Neural crest cell (in vitro differentiated cells): ENCODE data around the gene CCDC47. TPM values are rescaled to one million over a fixed set of nuclear protein-coding genes. Genes with fewer than 3 reads are reported as not detected.
"Not testable (repeated sequence)": the region's sequence is repeated elsewhere in the genome, so short reads cannot be mapped to it uniquely, and the experiment has no call there.

Source experiments
- DNase-seq: peaks from one replicate; pipeline ENCODE4 v3.0.0; 2021; ENCODE audit warnings: low read depth, mixed read lengths, low spot score
- H3K27ac Mint-ChIP-seq: one replicate; pipeline ENCODE4 v1.8.0; 2021; ENCODE audit warnings: mild to moderate bottlenecking, mixed read lengths; ENCODE audit not compliant: unreplicated experiment
- H3K27me3 Mint-ChIP-seq: 2 replicates; pipeline ENCODE4 v1.8.0; 2021; ENCODE audit warnings: low read depth, mild to moderate bottlenecking, mixed read lengths
- H3K36me3 Mint-ChIP-seq: 2 replicates; pipeline ENCODE4 v1.8.0; 2021; ENCODE audit warnings: low read depth, mild to moderate bottlenecking, mixed read lengths
- H3K4me1 Mint-ChIP-seq: 2 replicates; pipeline ENCODE4 v1.8.0; 2021; ENCODE audit warnings: mixed read lengths
- H3K4me3 Mint-ChIP-seq: one replicate; pipeline ENCODE4 v1.8.0; 2021; ENCODE audit warnings: mild to moderate bottlenecking, mixed read lengths
- H3K9me3 Mint-ChIP-seq: 2 replicates; pipeline ENCODE4 v1.8.0; 2021; ENCODE audit warnings: mixed read lengths
- CTCF ChIP-seq: fragments of 200-600 bp; sonication (generic); conservative IDR thresholded peaks from 2 replicates; pipeline ENCODE4 v1.5.0; 2021; ENCODE audit warnings: antibody characterized with exemption, mild to moderate bottlenecking
- total RNA-seq: library from RNA; stranded (reverse); gene quantifications from 2 replicates; pipeline ENCODE4 v1.2.1, GENCODE V29; 2021

CCDC47 gene
- total RNA-seq, 1 donor from 2014 or later, result 73.2 TPM

GRCh38 chr17:63735691-63736090 lies 37.7 kb downstream of the CCDC47 start:
- H3K9me3 Mint-ChIP-seq, result no peaks in the 10 kb centered on the region
- DNase-seq, result no peak

GRCh38 chr17:63722403-63722802 lies 51.0 kb downstream of the CCDC47 start:
- H3K9me3 Mint-ChIP-seq, result no peaks in the 10 kb centered on the region
- no peak overlapping the region for H3K4me3 Mint-ChIP-seq
- peaks cover 14% of the 10 kb centered on the region for H3K4me1 Mint-ChIP-seq
- H3K27me3 Mint-ChIP-seq, result no peaks in the 10 kb centered on the region
- H3K27ac Mint-ChIP-seq, result no peak overlapping the region
- peaks cover 11% of the 10 kb centered on the region for H3K36me3 Mint-ChIP-seq
- TF ChIP-seq CTCF, result no peak
- DNase-seq, result no peak

More at GRCh38 chr17:63735691-63736090, 37.7 kb downstream of the CCDC47 start:
- peak overlapping the region; percentile 30 for H3K27ac Mint-ChIP-seq
- no peak overlapping the region for H3K4me3 Mint-ChIP-seq
- no peaks in the 10 kb centered on the region for H3K27me3 Mint-ChIP-seq
- no peaks in the 10 kb centered on the region for H3K36me3 Mint-ChIP-seq
- no peak for TF ChIP-seq CTCF
- H3K4me1 Mint-ChIP-seq, result peaks cover 4% of the 10 kb centered on the region

- DNase-seq, H3K36me3 Mint-ChIP-seq, H3K9me3 Mint-ChIP-seq, H3K27ac Mint-ChIP-seq, H3K4me3 Mint-ChIP-seq, H3K27me3 Mint-ChIP-seq: not testable (repeated sequence)
- peaks cover 14% of the 10 kb centered on the region for H3K4me1 Mint-ChIP-seq
Observed at GRCh38 chr17:63720194-63720593, 53.2 kb downstream of the CCDC47 start.

- TF ChIP-seq CTCF, result no peak
- Mint-ChIP-seq H3K4me1 (peaks cover 14% of the 10 kb centered on the region), H3K36me3 (peaks cover 2% of the 10 kb centered on the region), H3K9me3 (no peaks in the 10 kb centered on the region), H3K27ac (peak overlapping the region; percentile 82), H3K4me3 (no peak overlapping the region), H3K27me3 (no peaks in the 10 kb centered on the region)
- no peak for DNase-seq
Observed at GRCh38 chr17:63718988-63719387, 54.4 kb downstream of the CCDC47 start.

GRCh38 chr17:63716426-63716825 lies 57.0 kb downstream of the CCDC47 start:
- H3K27ac Mint-ChIP-seq, result no peak overlapping the region

More at GRCh38 chr17:63716426-63716825, 57.0 kb downstream of the CCDC47 start:
- H3K27me3 Mint-ChIP-seq, result no peaks in the 10 kb centered on the region
- peaks cover 2% of the 10 kb centered on the region for H3K36me3 Mint-ChIP-seq
- no peak for DNase-seq
- peaks cover 14% of the 10 kb centered on the region for H3K4me1 Mint-ChIP-seq
- no peak for TF ChIP-seq CTCF
- H3K4me3 Mint-ChIP-seq, result no peak overlapping the region
- H3K9me3 Mint-ChIP-seq, result no peaks in the 10 kb centered on the region
